ENCODE results near the gene CSNK1E. TPM values are rescaled to one million over a fixed set of nuclear protein-coding genes. Genes with fewer than 3 reads are reported as not detected.
A peak's percentile ranks its signal among the peaks of the same experiment; 100 is the strongest.

The CSNK1E gene
- total and polyA plus RNA-seq, 2 donors from 2014 or later: 33.6 to 101 TPM

DNA sequence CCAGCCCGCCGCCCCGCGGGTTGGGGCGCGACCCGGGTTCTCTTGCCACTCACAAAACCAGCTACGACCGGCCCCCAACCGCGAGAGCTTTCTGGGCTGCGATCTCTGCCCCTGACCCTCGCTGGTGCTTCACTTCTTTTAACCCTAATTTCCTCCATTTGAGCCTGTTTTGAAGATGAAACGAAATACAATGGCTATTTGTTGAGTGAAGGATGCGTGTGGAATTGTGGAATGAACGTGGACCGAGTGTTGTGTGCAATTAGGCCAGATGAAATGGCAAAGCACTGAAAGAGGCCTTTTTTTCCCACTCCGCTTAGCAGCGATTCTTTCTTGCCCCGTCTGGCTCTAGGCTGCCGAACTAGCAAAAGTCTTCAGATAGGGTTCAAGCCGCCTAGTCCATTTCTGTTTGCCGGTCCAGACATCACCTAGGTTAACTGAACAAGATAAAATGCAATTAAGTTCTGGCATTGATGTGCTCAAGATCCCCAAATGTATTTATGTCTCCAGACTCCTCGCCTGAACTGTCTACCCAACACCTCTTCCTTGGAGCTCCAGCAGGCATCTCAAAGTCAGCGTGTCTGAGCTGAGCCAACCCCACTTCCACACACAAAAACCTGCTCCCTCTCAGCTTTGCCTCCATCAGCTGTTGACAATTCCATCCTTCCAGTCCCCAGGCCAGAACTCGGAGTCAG, 44.0 kb downstream of the CSNK1E start:
- peak in 2 of 5 donors; percentile 51 to 64 for DNase-seq
- Histone ChIP-seq H3K4me1 (ENCODE audit: control insufficient read depth in 2 of 3, insufficient read depth in 2 of 3, low read depth in 1 of 3, low read length in 3 of 3) (peaks cover 3 to 23% (median 21%) of the 10 kb centered on the region in 3 donors), H3K9ac (ENCODE audit: low read length in 3 of 3) (peak overlapping the region; percentile 56 to 95 (median 91)), H3K27ac (ENCODE audit: low read depth in 2 of 2, low read length in 2 of 2) (peak overlapping the region; percentile 88 to 93), H3K36me3 (ENCODE audit: control insufficient read depth in 2 of 3, insufficient read depth in 3 of 3, low read length in 3 of 3) (no peaks in the 10 kb centered on the region), H3K27me3 (ENCODE audit: control insufficient read depth, insufficient read depth, low read length) (no peaks in the 10 kb centered on the region), H3K4me3 (ENCODE audit: low read length in 3 of 3) (peak overlapping the region; percentile 70 to 88 (median 80)), H3K9me3 (ENCODE audit: control insufficient read depth in 2 of 3, insufficient read depth in 1 of 3, low read length in 3 of 3) (no peaks in the 10 kb centered on the region)
- FAIRE-seq: no peak
- TF ChIP-seq, protein P1, sequence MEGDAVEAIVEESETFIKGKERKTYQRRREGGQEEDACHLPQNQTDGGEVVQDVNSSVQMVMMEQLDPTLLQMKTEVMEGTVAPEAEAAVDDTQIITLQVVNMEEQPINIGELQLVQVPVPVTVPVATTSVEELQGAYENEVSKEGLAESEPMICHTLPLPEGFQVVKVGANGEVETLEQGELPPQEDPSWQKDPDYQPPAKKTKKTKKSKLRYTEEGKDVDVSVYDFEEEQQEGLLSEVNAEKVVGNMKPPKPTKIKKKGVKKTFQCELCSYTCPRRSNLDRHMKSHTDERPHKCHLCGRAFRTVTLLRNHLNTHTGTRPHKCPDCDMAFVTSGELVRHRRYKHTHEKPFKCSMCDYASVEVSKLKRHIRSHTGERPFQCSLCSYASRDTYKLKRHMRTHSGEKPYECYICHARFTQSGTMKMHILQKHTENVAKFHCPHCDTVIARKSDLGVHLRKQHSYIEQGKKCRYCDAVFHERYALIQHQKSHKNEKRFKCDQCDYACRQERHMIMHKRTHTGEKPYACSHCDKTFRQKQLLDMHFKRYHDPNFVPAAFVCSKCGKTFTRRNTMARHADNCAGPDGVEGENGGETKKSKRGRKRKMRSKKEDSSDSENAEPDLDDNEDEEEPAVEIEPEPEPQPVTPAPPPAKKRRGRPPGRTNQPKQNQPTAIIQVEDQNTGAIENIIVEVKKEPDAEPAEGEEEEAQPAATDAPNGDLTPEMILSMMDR (IDR thresholded peaks at IDR 0.05; ENCODE audit: borderline replicate concordance, extremely low read depth, insufficient read depth): no peak
- intact Hi-C loops (cut with DNase I): no loop called here

DNA sequence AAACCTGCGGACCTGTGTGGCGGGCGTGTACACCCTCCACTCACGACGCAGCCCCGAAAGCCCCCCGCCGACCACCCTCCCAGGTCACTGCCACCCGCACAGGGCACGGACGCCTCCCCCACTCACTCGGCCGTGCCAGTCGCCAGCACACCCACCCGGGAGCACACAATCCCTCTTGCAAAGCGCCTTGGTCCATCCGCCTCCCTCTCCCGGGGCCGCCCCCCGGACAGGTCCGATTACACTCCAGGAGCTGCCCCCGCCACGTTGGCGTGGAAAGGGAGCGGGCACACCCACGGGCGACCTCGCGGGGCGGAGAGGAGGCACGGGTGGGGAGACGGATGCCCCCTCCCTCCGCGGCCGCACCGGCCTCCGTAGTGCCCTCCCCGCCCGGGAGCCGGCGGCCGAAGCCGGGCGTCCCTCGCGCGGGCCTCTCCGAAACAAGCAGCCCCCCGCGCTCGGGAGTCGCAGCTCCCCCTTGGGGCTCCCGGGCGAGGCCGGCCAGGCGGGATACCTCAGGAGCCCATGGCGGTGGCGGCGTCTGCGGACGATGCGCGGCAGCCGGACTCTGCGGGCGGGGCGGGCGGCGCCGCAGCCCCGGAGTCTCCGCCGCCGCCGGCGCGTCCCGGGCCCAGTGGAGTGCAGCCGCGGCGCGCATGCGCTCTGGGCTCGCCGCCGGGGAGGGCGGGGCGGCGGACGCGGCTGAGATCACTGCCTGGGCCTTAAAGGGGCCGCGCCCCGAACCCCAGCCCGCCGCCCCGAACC, 44.7 kb downstream of the CSNK1E start, which contains the start of gene TMEM184B:
TMEM184B (minus strand) TSS at position 638 of the 762 bp plus-strand sequence. CDS start 25,049 bp downstream, outside the sequence.
- Histone ChIP-seq H3K9me3 (ENCODE audit: control insufficient read depth in 2 of 3, insufficient read depth in 1 of 3, low read length in 3 of 3) (no peaks in the 10 kb centered on the region), H3K9ac (ENCODE audit: low read length in 3 of 3) (peak within 1 kb of the TSS; percentile 83 to 95 (median 91)), H3K27me3 (ENCODE audit: control insufficient read depth, insufficient read depth, low read length) (no peaks in the 10 kb centered on the region), H3K4me1 (ENCODE audit: control insufficient read depth in 2 of 3, insufficient read depth in 2 of 3, low read depth in 1 of 3, low read length in 3 of 3) (peaks cover 3 to 23% (median 21%) of the 10 kb centered on the region in 3 donors), H3K4me3 (ENCODE audit: low read length in 3 of 3) (peak within 1 kb of the TSS; percentile 80 to 88 (median 84)), H3K36me3 (ENCODE audit: control insufficient read depth in 2 of 3, insufficient read depth in 3 of 3, low read length in 3 of 3) (no peaks in the 10 kb centered on the region), H3K27ac (ENCODE audit: low read depth in 2 of 2, low read length in 2 of 2) (peak within 1 kb of the TSS; percentile 88 to 93)
- peak; percentile 76 to 92 (median 86) for DNase-seq
- intact Hi-C loops (cut with DNase I): no loop called here
- TF ChIP-seq, protein P1 (IDR thresholded peaks at IDR 0.05; ENCODE audit: borderline replicate concordance, extremely low read depth, insufficient read depth): no peak
- no peak for FAIRE-seq

DNA sequence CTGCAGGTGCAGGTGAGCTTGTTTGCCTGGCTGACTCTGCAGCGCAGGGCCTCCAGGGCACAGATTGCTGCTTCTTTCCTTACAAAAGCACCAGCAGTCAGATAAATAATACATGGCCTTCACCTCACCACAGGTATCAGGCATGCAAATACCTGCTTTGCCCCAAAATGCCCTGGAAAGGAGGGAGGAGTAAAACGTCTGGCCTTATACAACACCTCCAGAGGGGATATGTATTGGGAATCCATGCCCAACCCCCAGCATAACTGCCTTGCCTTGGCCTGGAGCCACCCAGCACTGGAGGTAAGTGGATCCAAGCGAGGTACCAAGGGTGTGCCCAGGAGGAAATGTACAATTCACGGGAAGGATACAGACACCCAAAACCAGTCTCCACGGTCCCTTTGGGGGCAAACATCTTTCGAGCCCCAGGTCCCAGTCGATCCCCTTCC, 45.3 kb downstream of the CSNK1E start:
- no peaks in the 10 kb centered on the region for H3K27me3 ChIP-seq (ENCODE audit: control insufficient read depth, insufficient read depth, low read length)
- no peaks in the 10 kb centered on the region for H3K36me3 ChIP-seq (ENCODE audit: control insufficient read depth in 2 of 3, insufficient read depth in 3 of 3, low read length in 3 of 3)
- DNase-seq: peak in 3 of 5 donors; percentile 53 to 70 (median 59)
- no peaks in the 10 kb centered on the region for H3K9me3 ChIP-seq (ENCODE audit: control insufficient read depth in 2 of 3, insufficient read depth in 1 of 3, low read length in 3 of 3)
- peak overlapping the region; percentile 57 to 88 (median 83) for H3K9ac ChIP-seq (ENCODE audit: low read length in 3 of 3)
- intact Hi-C loops (cut with DNase I): no loop called here
- H3K27ac ChIP-seq (ENCODE audit: low read depth in 2 of 2, low read length in 2 of 2): peak overlapping the region; percentile 85 to 88
- peak overlapping the region; percentile 68 to 88 (median 84) for H3K4me3 ChIP-seq (ENCODE audit: low read length in 3 of 3)
- no peak for FAIRE-seq
- TF ChIP-seq, protein P1 (IDR thresholded peaks at IDR 0.05; ENCODE audit: borderline replicate concordance, extremely low read depth, insufficient read depth): no peak
- peaks cover 3 to 23% (median 21%) of the 10 kb centered on the region in 3 donors for H3K4me1 ChIP-seq (ENCODE audit: control insufficient read depth in 2 of 3, insufficient read depth in 2 of 3, low read depth in 1 of 3, low read length in 3 of 3)
